Measurements from ENCODE around the gene VSIG10. TPM values are rescaled to one million over a fixed set of nuclear protein-coding genes. Genes with fewer than 3 reads are reported as not detected.
"Not testable (repeated sequence)": the region's sequence is repeated elsewhere in the genome, so short reads cannot be mapped to it uniquely, and the experiment has no call there.

VSIG10 gene
- total RNA-seq, 3 donors from 2014 or later: 30.2 to 39.3 (median 34.1) TPM

GRCh38 chr12:118135788-118136558 lies 32.2 kb upstream of the VSIG10 start, which contains the start of gene PEBP1:
Gene PEBP1, plus strand, starts transcription at chr12:118136124. Its CDS starts 86 bp downstream, at chr12:118136210.
- no peak for TF ChIP-seq CTCF (IDR thresholded peaks at IDR 0.05)
- peak; percentile 77 to 89 (median 80) for TF ChIP-seq POLR2AphosphoS5 (IDR thresholded peaks at IDR 0.05)
- TF ChIP-seq POLR2A (IDR thresholded peaks at IDR 0.05): peak; percentile 72
- intact Hi-C loops (cut with DNase I; ENCODE audit: low total_unique reads): no loop called here

GRCh38 chr12:118129436-118129835 lies 25.6 kb upstream of the VSIG10 start:
- H3K4me3 ChIP-seq; DNase-seq (ENCODE audit: low spot score in 2 of 2); H3K4me1 ChIP-seq; H3K9me3 ChIP-seq; H3K36me3 ChIP-seq; H3K27ac ChIP-seq; intact Hi-C loops (cut with DNase I; ENCODE audit: low total_unique reads); H3K27me3 ChIP-seq: not testable (repeated sequence)

More at GRCh38 chr12:118135788-118136558, 32.2 kb upstream of the VSIG10 start, which contains the start of gene PEBP1:
- Histone ChIP-seq H3K27me3 (no peaks in the 10 kb centered on the region), H3K27ac (peak within 1 kb of the TSS; percentile 93 to 94), H3K4me3 (peak within 1 kb of the TSS; percentile 95 to 97 (median 96)), H3K9me3 (no peaks in the 10 kb centered on the region), H3K4me1 (no peaks in the 10 kb centered on the region), H3K36me3 (no peaks in the 10 kb centered on the region)
- peak; percentile 94 to 96 for DNase-seq (ENCODE audit: low spot score in 2 of 2)

- no peaks in the 10 kb centered on the region for H3K36me3 ChIP-seq
- H3K4me1 ChIP-seq: no peaks in the 10 kb centered on the region
- H3K27ac ChIP-seq: no peak overlapping the region
- TF ChIP-seq CTCF (IDR thresholded peaks at IDR 0.05) (no peak), POLR2A (IDR thresholded peaks at IDR 0.05) (no peak), POLR2AphosphoS5 (IDR thresholded peaks at IDR 0.05) (no peak)
- intact Hi-C loops (cut with DNase I; ENCODE audit: low total_unique reads): no loop called here
- H3K27me3 ChIP-seq: no peaks in the 10 kb centered on the region
- H3K9me3 ChIP-seq: no peaks in the 10 kb centered on the region
- no peak for DNase-seq (ENCODE audit: low spot score in 2 of 2)
- no peak overlapping the region for H3K4me3 ChIP-seq
These were observed 24.1 kb upstream of the VSIG10 start for GRCh38 chr12:118127867-118128266.

GRCh38 chr12:118126119-118126757 lies 22.4 kb upstream of the VSIG10 start:
- intact Hi-C loops (cut with DNase I; ENCODE audit: low total_unique reads): no loop called here
- Histone ChIP-seq H3K27me3 (no peaks in the 10 kb centered on the region), H3K9me3 (no peaks in the 10 kb centered on the region), H3K27ac (peak overlapping the region in 1 of 2 donors; percentile 52), H3K4me1 (no peaks in the 10 kb centered on the region), H3K4me3 (no peak overlapping the region), H3K36me3 (no peaks in the 10 kb centered on the region)
- peak; percentile 68 to 81 for DNase-seq (ENCODE audit: low spot score in 2 of 2)
- TF ChIP-seq POLR2A (IDR thresholded peaks at IDR 0.05): no peak
- TF ChIP-seq POLR2AphosphoS5 (IDR thresholded peaks at IDR 0.05): no peak
- TF ChIP-seq CTCF (IDR thresholded peaks at IDR 0.05): no peak

- no peaks in the 10 kb centered on the region for H3K9me3 ChIP-seq
- no peaks in the 10 kb centered on the region for H3K36me3 ChIP-seq
- intact Hi-C loops (cut with DNase I; ENCODE audit: low total_unique reads): no loop called here
- DNase-seq (ENCODE audit: low spot score in 2 of 2): no peak
- no peak overlapping the region for H3K27ac ChIP-seq
- TF ChIP-seq CTCF (IDR thresholded peaks at IDR 0.05): no peak
- no peak for TF ChIP-seq POLR2A (IDR thresholded peaks at IDR 0.05)
- TF ChIP-seq POLR2AphosphoS5 (IDR thresholded peaks at IDR 0.05): no peak
- H3K27me3 ChIP-seq: no peaks in the 10 kb centered on the region
- H3K4me1 ChIP-seq: no peaks in the 10 kb centered on the region
- H3K4me3 ChIP-seq: no peak overlapping the region
These were observed 21.9 kb upstream of the VSIG10 start for GRCh38 chr12:118125743-118126118.

Measured in breast epithelium (tissue), 4 donors.